DND-41 (cell line): ENCODE data around the gene GRHL3.

Experiments
- EZH2 ChIP-seq: IDR thresholded peaks from 3 replicates; pipeline ENCODE4 v1.6.1; 2012; ENCODE audit warnings: borderline replicate concordance, low read depth, mild to moderate bottlenecking, moderate library complexity, low read length, inconsistent platforms; ENCODE audit not compliant: severe bottlenecking
- TF ChIP-seq, protein P1 (sequence below): IDR thresholded peaks from 2 replicates; pipeline ENCODE4 v1.5.1; 2012; ENCODE audit warnings: borderline replicate concordance, low read length, moderate library complexity, mild to moderate bottlenecking; ENCODE audit not compliant: poor library complexity, severe bottlenecking; ENCODE audit errors: extremely low read depth

DNA sequence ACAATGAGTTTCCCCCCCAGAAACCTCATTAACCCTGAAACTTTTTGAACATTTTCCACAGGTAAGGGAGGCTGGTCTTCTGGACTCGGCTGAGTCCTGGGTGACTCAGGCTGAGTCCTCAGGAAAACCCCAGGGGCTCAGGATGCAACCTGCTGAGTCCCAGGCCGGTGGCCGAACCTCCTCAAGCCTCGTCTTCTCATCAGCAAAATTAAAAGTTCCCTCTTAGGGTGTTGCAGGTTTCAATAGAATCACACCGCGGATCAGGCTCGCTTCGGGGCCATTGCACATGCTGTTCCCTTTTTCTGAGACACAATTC is 35.0 kb upstream of the GRHL3 start:
- TF ChIP-seq, protein P1, sequence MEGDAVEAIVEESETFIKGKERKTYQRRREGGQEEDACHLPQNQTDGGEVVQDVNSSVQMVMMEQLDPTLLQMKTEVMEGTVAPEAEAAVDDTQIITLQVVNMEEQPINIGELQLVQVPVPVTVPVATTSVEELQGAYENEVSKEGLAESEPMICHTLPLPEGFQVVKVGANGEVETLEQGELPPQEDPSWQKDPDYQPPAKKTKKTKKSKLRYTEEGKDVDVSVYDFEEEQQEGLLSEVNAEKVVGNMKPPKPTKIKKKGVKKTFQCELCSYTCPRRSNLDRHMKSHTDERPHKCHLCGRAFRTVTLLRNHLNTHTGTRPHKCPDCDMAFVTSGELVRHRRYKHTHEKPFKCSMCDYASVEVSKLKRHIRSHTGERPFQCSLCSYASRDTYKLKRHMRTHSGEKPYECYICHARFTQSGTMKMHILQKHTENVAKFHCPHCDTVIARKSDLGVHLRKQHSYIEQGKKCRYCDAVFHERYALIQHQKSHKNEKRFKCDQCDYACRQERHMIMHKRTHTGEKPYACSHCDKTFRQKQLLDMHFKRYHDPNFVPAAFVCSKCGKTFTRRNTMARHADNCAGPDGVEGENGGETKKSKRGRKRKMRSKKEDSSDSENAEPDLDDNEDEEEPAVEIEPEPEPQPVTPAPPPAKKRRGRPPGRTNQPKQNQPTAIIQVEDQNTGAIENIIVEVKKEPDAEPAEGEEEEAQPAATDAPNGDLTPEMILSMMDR: no peak
- no peak for TF ChIP-seq EZH2
